GM12878 (cell line): ENCODE data around the gene FBXL5.

Experiments used
- EZH2 ChIP-seq: IDR thresholded peaks from 2 replicates; pipeline ENCODE4 v1.6.1; 2012; ENCODE audit warnings: low read depth, mild to moderate bottlenecking, control low read depth, inconsistent platforms, low read length, borderline replicate concordance; ENCODE audit not compliant: control insufficient read depth
- JUND ChIP-seq: IDR thresholded peaks from 2 replicates; pipeline ENCODE4 v1.6.1; 2012; ENCODE audit warnings: low read depth, mild to moderate bottlenecking, low read length, improper control_type of control experiment, moderate library complexity
- POLR2A ChIP-seq: IDR thresholded peaks from 2 replicates; pipeline ENCODE4 v1.6.1; 2011; ENCODE audit warnings: low read depth, mild to moderate bottlenecking, low read length
- POLR2AphosphoS5 ChIP-seq: IDR thresholded peaks from 2 replicates; pipeline ENCODE4 v1.6.1; 2011; ENCODE audit warnings: mild to moderate bottlenecking, low read length, inconsistent platforms
- RFX5 ChIP-seq: IDR thresholded peaks from 2 replicates; pipeline ENCODE4 v1.6.1; 2011; ENCODE audit warnings: low read depth, low read length, improper control_type of control experiment
- TF ChIP-seq, protein P1 (sequence below): IDR thresholded peaks from 2 replicates; pipeline ENCODE4 v1.6.1; 2012; ENCODE audit warnings: low read depth, low read length, improper control_type of control experiment
- TF ChIP-seq, protein P2 (sequence below): IDR thresholded peaks from 2 replicates; pipeline ENCODE4 v1.6.1; 2012; ENCODE audit warnings: mild to moderate bottlenecking, low read depth, low read length
- TF ChIP-seq, protein P3 (sequence below): fragments of 450-650 bp; IDR thresholded peaks from 2 replicates; pipeline ENCODE4 v1.6.1; 2017; ENCODE audit warnings: mild to moderate bottlenecking, moderate library complexity
- TF ChIP-seq, protein P4 (sequence below), 3 experiments: IDR thresholded peaks in 2 of 3; conservative IDR thresholded peaks in 1 of 3; 2 replicates each; pipeline ENCODE4 v1.5.1; 2011; ENCODE audit warnings: low read depth in 3 of 3, low read length in 3 of 3, mild to moderate bottlenecking in 3 of 3, control low read depth in 2 of 3, moderate library complexity in 2 of 3, inconsistent platforms in 1 of 3, mixed read lengths in 1 of 3; ENCODE audit not compliant: control insufficient read depth in 2 of 3, insufficient read depth in 1 of 3; ENCODE audit errors: extremely low read depth in 1 of 3

DNA sequence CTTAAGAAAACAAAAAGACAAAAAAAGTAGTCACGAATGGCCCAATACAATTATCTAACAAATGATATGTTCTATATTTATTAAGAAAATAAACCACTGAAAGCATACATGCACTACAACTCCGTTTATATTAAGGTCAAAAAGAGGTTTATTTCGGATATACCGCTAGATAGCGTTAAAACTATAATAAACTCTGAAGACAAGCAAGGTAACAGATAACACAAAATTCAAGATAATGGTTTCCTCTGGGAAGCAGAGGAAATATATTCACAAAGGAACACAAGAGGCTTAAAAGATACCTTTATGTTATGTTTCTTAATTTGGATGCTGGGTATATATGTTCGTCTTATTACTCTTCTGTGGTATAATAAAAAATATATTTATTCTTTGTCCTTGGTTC lies 21.7 kb upstream of the FBXL5 start:
- TF ChIP-seq POLR2A (no peak), POLR2AphosphoS5 (no peak), EZH2 (no peak), RFX5 (no peak), JUND (no peak)
- TF ChIP-seq, protein P1, sequence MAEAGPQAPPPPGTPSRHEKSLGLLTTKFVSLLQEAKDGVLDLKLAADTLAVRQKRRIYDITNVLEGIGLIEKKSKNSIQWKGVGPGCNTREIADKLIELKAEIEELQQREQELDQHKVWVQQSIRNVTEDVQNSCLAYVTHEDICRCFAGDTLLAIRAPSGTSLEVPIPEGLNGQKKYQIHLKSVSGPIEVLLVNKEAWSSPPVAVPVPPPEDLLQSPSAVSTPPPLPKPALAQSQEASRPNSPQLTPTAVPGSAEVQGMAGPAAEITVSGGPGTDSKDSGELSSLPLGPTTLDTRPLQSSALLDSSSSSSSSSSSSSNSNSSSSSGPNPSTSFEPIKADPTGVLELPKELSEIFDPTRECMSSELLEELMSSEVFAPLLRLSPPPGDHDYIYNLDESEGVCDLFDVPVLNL = no peak
- TF ChIP-seq, protein P2, sequence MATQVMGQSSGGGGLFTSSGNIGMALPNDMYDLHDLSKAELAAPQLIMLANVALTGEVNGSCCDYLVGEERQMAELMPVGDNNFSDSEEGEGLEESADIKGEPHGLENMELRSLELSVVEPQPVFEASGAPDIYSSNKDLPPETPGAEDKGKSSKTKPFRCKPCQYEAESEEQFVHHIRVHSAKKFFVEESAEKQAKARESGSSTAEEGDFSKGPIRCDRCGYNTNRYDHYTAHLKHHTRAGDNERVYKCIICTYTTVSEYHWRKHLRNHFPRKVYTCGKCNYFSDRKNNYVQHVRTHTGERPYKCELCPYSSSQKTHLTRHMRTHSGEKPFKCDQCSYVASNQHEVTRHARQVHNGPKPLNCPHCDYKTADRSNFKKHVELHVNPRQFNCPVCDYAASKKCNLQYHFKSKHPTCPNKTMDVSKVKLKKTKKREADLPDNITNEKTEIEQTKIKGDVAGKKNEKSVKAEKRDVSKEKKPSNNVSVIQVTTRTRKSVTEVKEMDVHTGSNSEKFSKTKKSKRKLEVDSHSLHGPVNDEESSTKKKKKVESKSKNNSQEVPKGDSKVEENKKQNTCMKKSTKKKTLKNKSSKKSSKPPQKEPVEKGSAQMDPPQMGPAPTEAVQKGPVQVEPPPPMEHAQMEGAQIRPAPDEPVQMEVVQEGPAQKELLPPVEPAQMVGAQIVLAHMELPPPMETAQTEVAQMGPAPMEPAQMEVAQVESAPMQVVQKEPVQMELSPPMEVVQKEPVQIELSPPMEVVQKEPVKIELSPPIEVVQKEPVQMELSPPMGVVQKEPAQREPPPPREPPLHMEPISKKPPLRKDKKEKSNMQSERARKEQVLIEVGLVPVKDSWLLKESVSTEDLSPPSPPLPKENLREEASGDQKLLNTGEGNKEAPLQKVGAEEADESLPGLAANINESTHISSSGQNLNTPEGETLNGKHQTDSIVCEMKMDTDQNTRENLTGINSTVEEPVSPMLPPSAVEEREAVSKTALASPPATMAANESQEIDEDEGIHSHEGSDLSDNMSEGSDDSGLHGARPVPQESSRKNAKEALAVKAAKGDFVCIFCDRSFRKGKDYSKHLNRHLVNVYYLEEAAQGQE = no peak
- TF ChIP-seq, protein P3, sequence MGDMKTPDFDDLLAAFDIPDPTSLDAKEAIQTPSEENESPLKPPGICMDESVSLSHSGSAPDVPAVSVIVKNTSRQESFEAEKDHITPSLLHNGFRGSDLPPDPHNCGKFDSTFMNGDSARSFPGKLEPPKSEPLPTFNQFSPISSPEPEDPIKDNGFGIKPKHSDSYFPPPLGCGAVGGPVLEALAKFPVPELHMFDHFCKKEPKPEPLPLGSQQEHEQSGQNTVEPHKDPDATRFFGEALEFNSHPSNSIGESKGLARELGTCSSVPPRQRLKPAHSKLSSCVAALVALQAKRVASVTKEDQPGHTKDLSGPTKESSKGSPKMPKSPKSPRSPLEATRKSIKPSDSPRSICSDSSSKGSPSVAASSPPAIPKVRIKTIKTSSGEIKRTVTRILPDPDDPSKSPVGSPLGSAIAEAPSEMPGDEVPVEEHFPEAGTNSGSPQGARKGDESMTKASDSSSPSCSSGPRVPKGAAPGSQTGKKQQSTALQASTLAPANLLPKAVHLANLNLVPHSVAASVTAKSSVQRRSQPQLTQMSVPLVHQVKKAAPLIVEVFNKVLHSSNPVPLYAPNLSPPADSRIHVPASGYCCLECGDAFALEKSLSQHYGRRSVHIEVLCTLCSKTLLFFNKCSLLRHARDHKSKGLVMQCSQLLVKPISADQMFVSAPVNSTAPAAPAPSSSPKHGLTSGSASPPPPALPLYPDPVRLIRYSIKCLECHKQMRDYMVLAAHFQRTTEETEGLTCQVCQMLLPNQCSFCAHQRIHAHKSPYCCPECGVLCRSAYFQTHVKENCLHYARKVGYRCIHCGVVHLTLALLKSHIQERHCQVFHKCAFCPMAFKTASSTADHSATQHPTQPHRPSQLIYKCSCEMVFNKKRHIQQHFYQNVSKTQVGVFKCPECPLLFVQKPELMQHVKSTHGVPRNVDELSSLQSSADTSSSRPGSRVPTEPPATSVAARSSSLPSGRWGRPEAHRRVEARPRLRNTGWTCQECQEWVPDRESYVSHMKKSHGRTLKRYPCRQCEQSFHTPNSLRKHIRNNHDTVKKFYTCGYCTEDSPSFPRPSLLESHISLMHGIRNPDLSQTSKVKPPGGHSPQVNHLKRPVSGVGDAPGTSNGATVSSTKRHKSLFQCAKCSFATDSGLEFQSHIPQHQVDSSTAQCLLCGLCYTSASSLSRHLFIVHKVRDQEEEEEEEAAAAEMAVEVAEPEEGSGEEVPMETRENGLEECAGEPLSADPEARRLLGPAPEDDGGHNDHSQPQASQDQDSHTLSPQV = no peak
- TF ChIP-seq, protein P4, sequence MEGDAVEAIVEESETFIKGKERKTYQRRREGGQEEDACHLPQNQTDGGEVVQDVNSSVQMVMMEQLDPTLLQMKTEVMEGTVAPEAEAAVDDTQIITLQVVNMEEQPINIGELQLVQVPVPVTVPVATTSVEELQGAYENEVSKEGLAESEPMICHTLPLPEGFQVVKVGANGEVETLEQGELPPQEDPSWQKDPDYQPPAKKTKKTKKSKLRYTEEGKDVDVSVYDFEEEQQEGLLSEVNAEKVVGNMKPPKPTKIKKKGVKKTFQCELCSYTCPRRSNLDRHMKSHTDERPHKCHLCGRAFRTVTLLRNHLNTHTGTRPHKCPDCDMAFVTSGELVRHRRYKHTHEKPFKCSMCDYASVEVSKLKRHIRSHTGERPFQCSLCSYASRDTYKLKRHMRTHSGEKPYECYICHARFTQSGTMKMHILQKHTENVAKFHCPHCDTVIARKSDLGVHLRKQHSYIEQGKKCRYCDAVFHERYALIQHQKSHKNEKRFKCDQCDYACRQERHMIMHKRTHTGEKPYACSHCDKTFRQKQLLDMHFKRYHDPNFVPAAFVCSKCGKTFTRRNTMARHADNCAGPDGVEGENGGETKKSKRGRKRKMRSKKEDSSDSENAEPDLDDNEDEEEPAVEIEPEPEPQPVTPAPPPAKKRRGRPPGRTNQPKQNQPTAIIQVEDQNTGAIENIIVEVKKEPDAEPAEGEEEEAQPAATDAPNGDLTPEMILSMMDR (IDR thresholded peaks at IDR 0.05 in 2 of 3, conservative IDR thresholded peaks at IDR 0.05 in 1 of 3; ENCODE audit: control insufficient read depth in 2 of 3, extremely low read depth in 1 of 3, insufficient read depth in 1 of 3, low read depth in 3 of 3, low read length in 3 of 3) = no peak
